SHP77 (cell line): ENCODE data around the gene VIT.
"Not testable (repeated sequence)": the region's sequence is repeated elsewhere in the genome, so short reads cannot be mapped to it uniquely, and the experiment has no call there.

Source experiments
- DNase-seq, 2 experiments: peaks; one replicate each; lab custom pipeline; 2025; lab: John Stamatoyannopoulos, UW

VIT gene

DNA sequence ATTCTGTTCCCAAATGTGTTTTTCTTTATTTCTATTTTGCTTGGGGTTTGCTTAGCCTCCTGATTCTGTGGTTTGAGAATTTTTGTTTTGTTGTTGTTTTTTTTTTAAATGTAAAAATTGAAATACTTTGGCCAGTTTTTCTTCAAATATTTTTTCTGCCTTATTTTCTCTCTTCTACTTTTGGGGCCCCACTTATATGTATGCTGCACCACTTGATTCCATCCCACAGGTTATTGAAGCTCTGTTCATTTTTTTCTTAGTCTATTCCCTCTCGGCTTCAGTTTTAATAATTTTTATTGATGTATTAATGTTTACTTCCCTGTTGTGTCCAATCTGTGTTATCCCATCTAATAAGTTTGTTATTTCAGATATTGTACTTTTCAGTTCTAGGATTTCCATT, 17.7 kb upstream of the VIT start:
- DNase-seq: no peak

DNA sequence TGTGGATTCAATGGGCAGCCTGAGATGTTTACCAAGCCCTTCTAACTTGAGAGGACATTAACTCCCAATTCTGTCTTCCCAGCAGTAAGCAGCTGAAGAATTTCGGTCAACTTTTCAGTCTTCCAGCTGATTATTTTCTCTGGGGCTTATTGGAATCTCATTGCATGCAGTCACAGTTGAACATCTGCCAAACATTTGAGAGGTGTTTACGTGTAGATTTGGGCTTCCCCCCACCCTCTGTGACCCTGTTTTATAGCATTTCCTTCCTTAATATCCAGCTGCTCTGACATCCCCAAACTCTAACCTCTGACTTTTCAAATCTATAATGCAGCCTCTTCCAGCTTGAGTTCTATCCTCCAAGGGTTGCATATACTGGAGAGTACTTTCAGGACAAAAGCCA, 16.5 kb upstream of the VIT start:
- DNase-seq: no peak

DNA sequence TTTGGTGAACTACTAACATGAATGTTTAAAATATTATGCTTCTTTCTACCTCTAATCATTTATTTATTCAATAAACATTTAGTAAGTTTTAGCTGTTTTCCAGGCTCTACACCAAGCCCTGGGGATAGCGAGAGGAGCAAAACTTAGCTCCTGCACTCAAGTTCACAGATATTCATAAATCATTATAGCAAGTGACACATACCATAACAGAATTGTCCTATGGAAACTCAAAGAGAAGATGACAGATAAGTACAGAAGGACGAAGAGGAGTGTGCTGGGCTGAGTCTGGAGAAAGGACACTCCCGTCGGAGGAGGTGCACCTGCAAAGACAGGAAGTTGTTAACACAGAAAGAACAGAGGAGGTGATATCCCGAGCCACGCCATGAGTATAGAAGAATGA, 13.9 kb upstream of the VIT start:
- no peak for DNase-seq

DNA sequence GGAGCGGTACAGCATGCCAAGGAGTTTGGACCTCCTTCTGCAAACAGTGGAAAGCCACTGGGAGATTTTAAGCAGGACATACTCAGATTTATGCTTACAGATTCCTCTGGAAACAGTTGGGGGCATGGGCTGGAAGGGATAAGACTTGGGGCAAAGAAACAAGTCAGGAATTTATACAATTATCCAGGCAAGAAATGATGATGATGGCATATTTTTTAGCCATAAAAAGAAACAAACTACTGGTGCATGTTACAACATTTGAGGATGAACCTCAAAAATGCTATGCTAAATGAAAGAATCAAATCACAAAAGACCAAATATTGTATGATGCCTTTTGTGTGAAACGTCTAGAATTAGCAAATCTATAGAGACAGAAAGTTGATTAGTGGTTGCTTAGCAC, 13.5 kb upstream of the VIT start:
- no peak for DNase-seq

DNA sequence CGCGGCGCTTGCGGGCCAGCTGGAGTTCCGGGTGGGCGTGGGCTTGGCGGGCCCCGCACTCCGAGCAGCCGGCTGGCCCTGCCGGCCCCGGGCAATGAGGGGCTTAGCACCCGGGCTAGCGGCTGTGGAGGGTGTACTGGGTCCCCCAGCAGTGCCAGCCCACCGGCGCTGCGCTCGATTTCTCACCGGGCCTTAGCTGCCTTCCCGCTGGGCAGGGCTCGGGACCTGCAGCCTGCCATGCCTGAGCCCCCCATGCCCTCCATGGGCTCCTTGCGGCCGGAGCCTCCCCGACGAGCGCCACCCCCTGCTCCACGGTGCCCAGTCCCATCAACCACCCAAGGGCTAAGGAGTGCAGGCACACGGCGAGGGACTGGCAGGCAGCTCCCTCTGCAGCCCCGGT, 8.2 kb upstream of the VIT start:
- DNase-seq: not testable (repeated sequence)

DNA sequence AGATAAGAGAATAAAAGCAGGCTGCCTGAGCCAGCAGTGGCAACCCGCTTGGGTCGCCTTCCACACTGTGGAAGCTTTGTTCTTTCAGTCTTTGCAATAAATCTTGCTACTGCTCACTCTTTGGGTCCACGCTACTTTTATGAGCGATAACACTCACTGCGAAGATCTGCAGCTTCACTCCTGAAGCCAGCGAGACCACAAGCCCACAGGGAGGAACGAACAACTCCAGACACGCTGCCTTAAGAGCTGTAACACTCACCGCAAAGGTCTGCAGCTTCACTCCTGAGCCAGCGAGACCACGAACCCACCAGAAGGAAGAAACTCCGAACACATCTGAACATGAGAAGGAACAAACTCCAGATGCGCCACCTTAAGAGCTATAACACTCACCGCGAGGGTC, 7.5 kb upstream of the VIT start:
- DNase-seq: not testable (repeated sequence)

DNA sequence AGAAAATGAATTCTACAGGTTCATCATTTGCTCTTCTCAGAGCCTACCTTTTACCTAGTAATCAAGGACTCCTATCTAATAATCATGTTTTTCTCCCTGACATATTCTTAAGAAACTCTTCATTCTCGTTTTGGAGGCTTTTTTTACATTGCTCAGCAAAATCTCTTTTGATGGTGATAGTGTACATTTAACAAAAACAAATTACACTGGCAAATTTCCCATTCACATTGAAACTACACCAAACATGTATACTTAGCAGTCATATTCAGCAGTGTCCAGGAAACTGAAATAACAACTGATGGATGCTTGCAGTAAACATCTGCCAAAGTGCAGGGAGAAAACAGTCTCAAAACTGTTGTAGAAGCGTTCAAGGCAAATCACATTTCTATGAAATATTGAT, 4.4 kb upstream of the VIT start:
- no peak for DNase-seq

DNA sequence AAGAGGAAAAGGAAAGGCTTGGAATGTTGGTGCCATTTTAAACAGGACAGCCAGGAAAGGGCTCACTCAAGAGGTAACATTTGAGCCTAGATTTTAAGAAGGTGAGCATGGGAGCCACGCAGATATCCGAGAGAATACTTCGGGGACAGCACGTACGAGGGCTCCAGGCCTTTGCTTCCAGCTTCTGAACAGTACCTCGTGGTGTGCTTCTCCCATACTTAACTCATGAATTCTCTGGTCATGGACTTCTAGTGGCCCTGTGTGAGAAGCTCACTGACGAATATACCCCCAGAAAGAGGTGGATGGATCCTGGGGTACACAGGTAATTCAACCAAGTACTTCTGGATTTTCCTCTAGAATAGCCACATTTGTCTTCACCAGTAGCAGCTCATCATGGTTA, 2.7 kb upstream of the VIT start:
- DNase-seq: no peak

DNA sequence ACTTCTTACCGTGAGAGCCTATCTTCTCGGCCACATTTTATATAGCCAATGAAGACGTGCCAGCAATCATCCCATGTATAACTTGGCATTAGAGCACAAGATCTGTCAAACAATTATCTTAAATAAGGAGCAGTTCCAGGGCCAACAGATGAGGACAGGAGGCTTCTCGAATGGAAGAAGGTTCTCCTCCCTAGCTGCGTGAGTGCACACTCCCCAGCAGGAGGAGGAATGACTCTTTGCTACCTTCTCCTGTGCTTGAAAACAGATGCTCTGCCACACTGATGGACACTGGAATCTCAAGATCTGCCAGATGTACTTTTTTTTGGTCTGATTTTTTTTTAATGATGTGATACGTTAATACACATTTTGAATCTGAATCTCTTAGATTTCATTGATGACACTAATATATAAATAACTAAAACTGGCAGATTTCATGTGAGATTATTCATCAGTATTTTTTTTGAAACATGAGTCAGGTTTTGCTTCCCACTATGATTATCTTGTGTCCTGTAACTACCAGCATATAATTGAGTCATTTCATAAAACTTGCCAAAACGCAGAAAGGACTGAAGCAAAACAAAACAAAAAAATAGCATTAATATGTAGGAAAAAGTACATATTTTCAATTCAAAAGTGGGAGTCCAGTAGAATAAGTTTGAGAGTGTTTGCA, 626 bp upstream of the VIT start:
- DNase-seq: no peak

DNA sequence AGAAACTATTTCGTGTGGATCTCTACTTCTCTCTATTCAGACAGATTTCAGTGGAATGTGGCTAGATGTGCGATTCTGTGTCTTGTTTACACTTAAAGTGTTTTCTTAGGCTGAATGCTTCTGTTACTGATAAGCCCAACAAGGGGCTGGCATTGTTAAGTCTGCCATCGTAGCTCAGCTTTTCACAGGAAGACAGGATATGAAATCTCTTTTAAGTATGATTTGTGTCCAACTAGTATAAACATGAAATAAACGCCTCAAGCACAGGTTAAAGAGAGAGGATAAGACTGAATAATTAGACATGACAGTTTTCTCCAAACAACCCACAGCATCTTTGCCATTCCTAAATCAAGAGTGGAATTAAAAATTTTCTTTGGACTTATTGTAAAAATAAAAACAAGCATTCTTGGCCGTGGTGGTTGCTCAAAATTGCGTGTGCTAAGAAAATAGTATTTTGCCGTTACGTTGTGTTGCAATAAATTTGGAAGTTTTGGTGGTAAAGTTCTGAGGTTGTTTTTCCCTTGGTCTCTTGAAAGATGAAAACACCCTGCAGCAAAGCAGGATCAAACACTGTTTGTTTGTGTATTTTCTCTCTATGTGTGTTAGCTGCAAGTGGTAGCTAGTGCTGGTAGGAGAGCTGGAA, 1.0 kb downstream of the VIT start:
- DNase-seq: no peak

DNA sequence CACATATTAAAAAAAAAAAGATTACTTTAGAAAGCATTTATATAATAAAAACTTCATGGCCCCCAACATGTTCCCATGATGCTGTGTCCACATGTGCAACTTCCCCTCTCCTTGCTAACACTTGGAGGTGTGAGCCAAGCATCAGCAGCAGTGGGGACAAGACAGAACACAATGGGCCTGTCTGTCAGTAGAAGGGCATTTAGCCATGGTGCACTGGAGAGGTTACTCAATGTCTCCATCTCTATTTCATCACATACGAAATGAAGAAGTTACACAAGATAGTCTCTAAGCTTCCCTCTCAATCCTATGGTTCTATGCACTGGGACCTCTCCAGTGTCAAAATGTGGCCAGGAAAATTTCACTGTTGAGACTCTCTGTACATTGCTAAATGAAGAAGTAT, 2.5 kb downstream of the VIT start:
- DNase-seq: no peak

DNA sequence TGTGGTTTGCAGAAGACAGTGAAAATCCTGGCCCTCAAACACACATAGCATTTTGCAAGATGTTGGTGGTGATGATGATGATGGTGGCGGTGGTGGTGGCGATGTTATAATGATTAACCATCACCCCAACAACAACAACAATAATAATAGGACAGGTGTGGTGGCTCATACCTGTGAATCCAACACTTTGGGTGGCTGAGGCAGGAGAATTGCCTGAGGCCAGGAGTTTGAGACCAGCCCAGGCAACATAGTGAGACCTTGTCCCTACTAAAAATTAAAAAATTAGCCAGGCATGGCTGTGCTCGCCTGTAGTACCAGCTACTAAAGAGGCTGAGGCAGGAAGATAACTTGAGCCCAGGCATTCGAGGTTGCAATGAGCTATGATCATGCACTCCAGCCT, 3.8 kb downstream of the VIT start:
- no peak for DNase-seq

DNA sequence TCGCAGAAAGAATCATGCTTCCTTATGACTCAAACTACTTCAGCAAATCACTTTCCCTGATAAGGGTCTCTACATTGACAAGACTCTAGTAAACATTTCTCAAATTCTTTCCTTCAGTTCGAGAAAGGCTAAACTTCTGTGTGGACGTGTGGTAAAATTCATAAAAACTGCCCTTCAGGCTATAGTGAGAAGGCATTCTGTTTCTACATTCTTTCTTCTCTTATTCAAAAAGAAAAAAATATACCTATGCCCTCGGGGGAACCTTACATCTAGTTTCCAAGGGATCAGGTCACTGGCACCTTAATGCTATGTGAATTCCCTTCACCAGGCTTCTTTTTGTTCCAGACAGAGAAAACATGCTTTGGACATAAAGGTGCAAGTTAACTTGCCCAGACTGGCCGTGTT, 4.9 kb downstream of the VIT start:
- DNase-seq: no peak

DNA sequence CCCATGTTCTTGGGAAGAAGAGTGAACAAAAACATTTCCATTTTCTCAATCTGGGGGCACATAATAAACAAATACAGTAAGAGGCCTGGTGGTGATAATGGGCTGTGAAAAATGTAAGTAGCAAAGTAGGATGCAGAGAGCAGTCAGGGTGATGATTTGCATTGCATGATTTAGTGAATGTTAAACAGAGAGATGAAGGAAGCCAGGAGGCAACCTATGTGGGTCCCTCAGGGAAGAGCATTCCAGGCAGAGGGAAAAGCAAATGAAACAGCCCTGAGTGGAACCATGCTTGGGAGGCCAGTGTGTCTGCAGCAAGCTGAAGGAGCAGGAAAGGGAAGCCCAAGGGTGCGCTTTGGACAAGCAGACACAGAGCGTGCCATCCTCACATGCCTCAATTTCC, 5.4 kb downstream of the VIT start:
- no peak for DNase-seq

DNA sequence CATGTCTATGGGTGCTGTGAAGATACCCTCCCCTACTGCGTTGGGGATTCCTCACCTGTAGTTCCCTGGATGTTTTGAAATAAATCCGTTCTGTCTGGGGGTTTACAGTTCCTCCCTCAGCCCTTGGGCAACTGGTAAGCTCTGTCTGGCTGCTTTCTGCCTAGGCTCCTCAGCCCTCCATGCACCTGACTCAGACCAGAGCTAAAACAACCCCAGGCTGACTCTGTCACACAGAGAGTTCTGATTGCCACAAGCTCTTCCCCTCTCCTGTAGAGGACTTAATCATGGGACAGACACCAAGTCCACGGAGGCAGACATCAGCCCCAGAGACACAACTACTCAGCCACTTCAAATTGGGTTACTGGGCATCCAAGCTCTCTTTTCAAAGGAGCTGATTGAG, 6.3 kb downstream of the VIT start:
- no peak for DNase-seq

DNA sequence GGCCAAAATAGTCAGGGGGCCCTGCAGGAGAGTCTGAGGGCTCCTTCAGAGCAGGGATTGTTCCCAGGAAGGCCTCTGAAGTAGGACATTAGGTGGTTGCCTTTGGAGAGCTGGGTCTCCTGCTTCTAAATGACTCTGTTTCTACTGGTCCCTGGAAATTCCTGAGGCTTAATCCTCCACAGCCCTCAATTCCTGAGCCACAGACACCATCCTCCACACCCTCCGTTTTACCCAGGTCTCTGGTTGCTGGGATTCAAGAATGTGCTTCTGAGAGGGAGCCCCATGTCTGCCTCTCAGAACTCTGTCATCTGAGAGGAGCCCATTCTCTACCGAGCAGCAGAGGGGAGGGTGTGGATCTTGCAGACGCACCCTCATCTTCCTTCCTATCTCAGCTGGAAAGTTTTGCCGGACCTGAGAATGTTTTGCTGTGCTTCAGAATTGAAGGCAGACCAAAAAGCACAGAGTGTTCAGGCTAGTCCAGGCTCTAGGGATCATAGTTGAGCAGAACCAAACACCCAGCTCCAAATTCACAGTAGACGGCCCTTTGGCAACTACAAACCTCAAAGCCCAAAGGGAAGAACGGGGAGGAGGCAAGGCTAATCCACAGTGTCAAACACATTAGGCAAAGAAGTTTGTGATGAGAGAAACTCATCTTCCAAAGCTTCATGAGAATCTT, 8.1 kb downstream of the VIT start:
- DNase-seq: no peak

DNA sequence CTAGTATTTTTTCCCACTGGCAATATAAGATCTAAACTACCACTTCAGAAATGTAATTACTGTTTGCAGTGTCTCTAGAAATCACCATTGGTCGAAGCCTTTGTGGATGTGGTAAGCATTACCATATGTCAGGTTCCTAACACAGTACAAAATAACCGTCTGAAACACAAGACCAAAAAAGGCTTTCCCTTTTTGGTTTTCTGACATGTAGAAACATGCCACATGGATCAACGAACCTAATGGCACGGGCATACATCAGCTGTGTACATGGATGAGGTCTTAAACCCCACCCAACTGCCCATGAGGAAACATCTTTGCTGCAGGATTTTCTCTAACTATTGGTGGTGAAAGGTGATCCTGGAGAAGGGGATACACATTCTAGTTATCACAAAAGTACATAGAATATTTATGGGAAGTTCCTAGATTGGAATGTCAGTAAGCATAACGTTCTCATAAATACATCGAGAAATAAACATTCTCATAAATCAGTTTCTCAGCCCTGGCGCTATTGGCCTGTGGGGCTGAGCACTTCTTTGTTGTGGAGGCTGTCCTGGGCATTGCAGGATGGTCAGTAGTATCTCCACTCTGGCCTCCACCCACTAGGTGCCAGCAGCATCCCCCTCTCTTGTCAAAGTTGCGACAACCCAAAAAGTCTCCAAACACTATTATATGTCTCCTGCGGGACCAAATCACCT, 9.0 kb downstream of the VIT start:
- no peak for DNase-seq

DNA sequence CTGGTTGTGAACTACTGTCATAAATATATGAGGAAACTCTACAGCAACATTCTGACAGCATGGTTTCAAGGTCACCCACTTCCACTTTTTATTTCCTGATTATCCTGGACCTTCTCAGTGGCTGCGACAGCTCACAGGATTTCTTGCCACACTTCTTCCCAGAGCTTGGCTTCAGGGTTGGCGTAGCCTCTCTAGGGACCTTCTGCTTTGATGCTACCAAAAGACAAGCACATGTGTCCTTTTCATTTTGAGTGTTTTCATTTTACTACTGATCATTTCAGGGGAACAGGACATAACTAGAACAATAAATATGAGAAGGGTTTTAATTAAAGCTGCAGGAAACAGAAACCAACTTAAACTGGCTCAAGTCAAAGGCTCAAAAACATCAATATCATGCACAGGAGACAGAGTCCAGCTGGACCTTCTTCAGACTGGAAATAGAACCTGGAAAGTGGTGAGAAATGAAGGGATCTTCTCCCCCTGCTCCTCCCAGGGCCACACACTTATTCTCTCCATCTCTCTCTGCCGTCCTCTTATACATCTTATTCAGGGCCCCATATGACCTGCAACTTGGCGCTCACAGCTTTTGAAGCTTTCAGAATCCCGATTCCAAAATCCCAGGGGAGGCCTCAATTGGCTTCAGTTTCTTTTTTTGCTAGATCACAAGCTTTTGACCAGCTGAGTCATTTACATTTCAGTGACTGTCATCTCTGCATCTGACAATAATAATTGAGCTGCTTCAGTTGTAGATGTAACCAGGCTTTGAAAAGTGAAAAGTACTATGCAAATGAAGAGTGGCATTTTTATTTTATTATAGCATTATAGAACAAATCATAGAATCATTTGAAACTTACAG, 9.7 kb downstream of the VIT start:
- no peak for DNase-seq

DNA sequence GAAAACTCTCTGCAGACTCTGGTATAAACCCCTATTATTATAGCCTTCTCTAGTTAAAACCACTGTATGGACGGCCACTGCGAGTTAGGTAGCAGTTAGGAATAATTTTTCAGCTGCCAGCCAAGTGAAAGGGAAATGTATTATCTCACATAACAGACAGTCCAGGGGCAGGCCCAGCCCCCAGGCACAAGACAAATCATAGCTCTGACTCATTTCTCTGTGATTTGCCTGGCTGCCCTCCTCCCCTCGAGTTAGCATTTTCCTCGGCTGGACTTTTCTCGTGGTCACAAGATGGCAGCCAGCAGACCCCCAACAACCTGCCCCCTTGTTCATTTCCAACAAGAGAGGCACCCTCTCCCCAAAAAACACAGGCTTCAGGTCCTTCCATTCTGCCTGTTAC, 10.5 kb downstream of the VIT start:
- no peak for DNase-seq

DNA sequence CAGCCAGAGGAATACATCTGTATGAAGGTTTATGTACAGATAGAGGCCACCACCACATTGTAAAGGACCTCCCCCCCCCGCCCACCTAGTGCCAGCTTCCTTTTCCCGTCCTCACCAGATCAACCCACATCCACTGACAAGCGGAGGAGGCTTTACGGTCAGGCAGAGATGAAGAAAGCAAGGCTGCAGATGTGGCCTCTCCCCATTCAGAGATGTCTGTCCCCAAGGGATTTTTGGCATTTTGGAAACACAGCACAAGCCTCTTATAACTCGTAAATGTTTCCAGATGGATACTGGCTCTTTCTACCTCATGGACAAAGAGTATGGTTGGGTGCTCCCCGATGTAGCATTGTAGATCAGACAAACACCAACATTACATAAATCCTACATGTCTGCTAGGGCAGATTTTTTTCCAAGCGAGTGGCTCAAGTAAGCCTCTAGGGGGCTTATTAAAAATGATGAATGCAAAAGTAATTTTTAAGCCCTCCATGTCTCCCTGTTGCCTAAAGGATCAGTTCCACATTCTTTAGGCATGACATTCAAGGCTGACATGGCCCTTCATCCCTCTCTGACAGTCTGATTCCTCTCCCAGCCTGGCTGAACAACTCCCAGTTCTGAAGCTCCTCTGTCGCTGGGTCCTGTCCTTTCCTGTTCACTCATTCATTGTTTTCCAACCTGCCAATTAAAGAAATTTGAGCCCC, 11.7 kb downstream of the VIT start:
- no peak for DNase-seq

DNA sequence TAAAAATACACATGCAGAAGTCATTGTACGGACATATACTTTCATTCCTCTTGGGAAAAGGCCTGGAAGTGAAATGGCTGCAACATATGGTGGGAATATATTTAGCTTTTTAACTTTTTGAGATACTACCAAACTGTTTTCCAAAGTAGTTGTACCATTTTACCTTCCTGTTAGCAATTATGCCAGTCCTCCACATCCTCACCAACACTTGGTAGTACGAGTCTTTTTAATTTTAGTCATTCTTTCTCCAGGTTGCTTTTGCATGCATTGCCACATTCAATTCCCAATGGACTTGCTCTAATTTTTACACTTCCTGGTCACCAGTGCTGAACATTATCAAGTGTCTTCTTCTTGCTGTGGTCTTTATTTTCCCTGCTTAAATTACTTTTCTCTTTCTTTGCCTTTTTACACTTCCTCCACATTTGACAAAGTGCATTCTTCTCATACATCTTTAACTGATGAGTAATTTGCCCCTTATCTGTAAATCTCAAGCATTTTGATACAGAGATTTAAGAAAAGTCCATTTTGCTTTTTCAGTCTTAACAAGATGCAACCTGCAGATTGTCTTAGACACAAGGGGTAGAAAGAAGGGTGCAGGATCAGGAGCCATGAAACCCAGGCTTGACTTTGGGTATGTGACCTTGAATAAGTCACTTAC, 14.5 kb downstream of the VIT start:
- no peak for DNase-seq
